HG02588 (cell line): ENCODE results near the gene PLA2G6.
A peak's percentile ranks its signal among the peaks of the same experiment; 100 is the strongest.

Source experiments
- ATAC-seq: cut with Tn5 transposase; IDR thresholded peaks from one replicate; pipeline ENCODE4 v1.9.1; 2021; ENCODE audit warnings: mild to moderate bottlenecking, moderate library complexity; ENCODE audit not compliant: unreplicated experiment

Gene PLA2G6

GRCh38 chr22:38181453-38182200, at the start of gene PLA2G6:
Gene PLA2G6, minus strand, starts transcription at chr22:38181830. Its CDS starts 12,404 bp downstream, at chr22:38169426.
- ATAC-seq: peak; percentile 89

- no peak for ATAC-seq
These were observed 49.3 kb upstream of the PLA2G6 start for GRCh38 chr22:38230916-38231315.

GRCh38 chr22:38230108-38230825, 48.6 kb upstream of the PLA2G6 start:
- no peak for ATAC-seq

- ATAC-seq: no peak
These were observed 47.5 kb upstream of the PLA2G6 start for GRCh38 chr22:38228873-38229740.

GRCh38 chr22:38228326-38228872, 46.8 kb upstream of the PLA2G6 start:
- no peak for ATAC-seq

- no peak for ATAC-seq
These were observed 45.4 kb upstream of the PLA2G6 start for GRCh38 chr22:38226853-38227649.

GRCh38 chr22:38223289-38223960, 41.8 kb upstream of the PLA2G6 start:
- ATAC-seq: no peak

GRCh38 chr22:38222797-38223119, 41.1 kb upstream of the PLA2G6 start:
- ATAC-seq: no peak

GRCh38 chr22:38221908-38222796, 40.5 kb upstream of the PLA2G6 start:
- ATAC-seq: no peak

- ATAC-seq: no peak
These were observed 39.8 kb upstream of the PLA2G6 start for GRCh38 chr22:38221407-38221806.

- no peak for ATAC-seq
These were observed 39.2 kb upstream of the PLA2G6 start for GRCh38 chr22:38220653-38221386.

GRCh38 chr22:38220163-38220562, 38.5 kb upstream of the PLA2G6 start:
- no peak for ATAC-seq

- no peak for ATAC-seq
These were observed 38.0 kb upstream of the PLA2G6 start for GRCh38 chr22:38219632-38220031.

- no peak for ATAC-seq
These were observed 37.3 kb upstream of the PLA2G6 start for GRCh38 chr22:38218661-38219622.

- no peak for ATAC-seq
These were observed 33.8 kb upstream of the PLA2G6 start for GRCh38 chr22:38215156-38216038.
